ENCODE data around the gene PCYT2. TPM values are rescaled to one million over a fixed set of nuclear protein-coding genes. Genes with fewer than 3 reads are reported as not detected.
A peak's percentile ranks its signal among the peaks of the same experiment; 100 is the strongest.

PCYT2 gene
- total RNA-seq, 1 experiment from 2014 or later = 51.5 TPM

GRCh38 chr17:81885869-81886548, 25.2 kb downstream of the PCYT2 start:
- Histone ChIP-seq H3K79me2 (ENCODE audit: insufficient read depth, low read length) (peaks cover 94% of the 10 kb centered on the region), H3K27me3 (ENCODE audit: insufficient read depth, low read length) (no peaks in the 10 kb centered on the region), H3K9me3 (ENCODE audit: control insufficient read depth in 1 of 2, insufficient read depth in 1 of 2, low read depth in 1 of 2, low read length in 2 of 2) (no peaks in the 10 kb centered on the region), H2AFZ (ENCODE audit: low read depth, low read length, poor library complexity, severe bottlenecking) (no peak overlapping the region), H3K4me2 (ENCODE audit: low read length) (no peak overlapping the region), H4K20me1 (ENCODE audit: insufficient read depth) (peaks cover 7% of the 10 kb centered on the region; the same call in 1 of the 2 replicates), H3K9ac (ENCODE audit: low read length) (no peak overlapping the region), H3K36me3 (ENCODE audit: control insufficient read depth in 1 of 2, insufficient read depth in 2 of 2, low read length in 2 of 2) (peaks cover 44 to 88% of the 10 kb centered on the region in 2 experiments), H3K27ac (ENCODE audit: low read depth, low read length) (peak overlapping the region; percentile 19; the same call in 1 of the 2 replicates), H3K4me3 (replicated peaks in 1 of 2; ENCODE audit: low read depth in 1 of 2, low read length in 2 of 2) (no peak overlapping the region), H3K9me2 (ENCODE audit: insufficient read depth) (no peaks in the 10 kb centered on the region), H3K4me1 (ENCODE audit: control insufficient read depth in 1 of 2, insufficient read depth in 2 of 2, low read length in 2 of 2) (peaks cover 10 to 27% of the 10 kb centered on the region in 2 experiments)
- no TSS peak for BruUV-seq (replicated peaks)
- TF ChIP-seq ZFX (IDR thresholded peaks at IDR 0.05) (no peak), POLR2AphosphoS5 (IDR thresholded peaks at IDR 0.05; ENCODE audit: low read depth, low read length) (no peak), CBX3 (IDR thresholded peaks at IDR 0.05; ENCODE audit: low read depth) (no peak), POLR2A (IDR thresholded peaks at IDR 0.05; ENCODE audit: borderline replicate concordance, extremely low read depth, insufficient read depth, insufficient read length) (no peak), RAD21 (IDR thresholded peaks at IDR 0.05; ENCODE audit: low read depth) (no peak), YY1 (IDR thresholded peaks at IDR 0.05; ENCODE audit: extremely low read depth, insufficient replicate concordance, low read depth, low read length) (no peak), REST (IDR thresholded peaks at IDR 0.05; ENCODE audit: low read depth) (no peak), ELF1 (IDR thresholded peaks at IDR 0.05; ENCODE audit: borderline replicate concordance, low read depth) (no peak), MAX (IDR thresholded peaks at IDR 0.05) (no peak), SP1 (IDR thresholded peaks at IDR 0.05; ENCODE audit: low read depth) (no peak), SRF (IDR thresholded peaks at IDR 0.05; ENCODE audit: low read depth) (no peak), SIN3A (IDR thresholded peaks at IDR 0.05; ENCODE audit: low read depth) (no peak), JUND (IDR thresholded peaks at IDR 0.05) (no peak), ZBTB33 (IDR thresholded peaks at IDR 0.05; ENCODE audit: extremely low read depth, insufficient replicate concordance, low read length) (no peak)
- peak; percentile 28 for ATAC-seq
- ChIA-PET CTCF (no interaction called here), POLR2A (no interaction called here), RAD21 (ENCODE audit: low non-redundant PET in 1 of 2, low total read pairs in 2 of 2, uncharacterized antibody in 2 of 2, unreplicated experiment in 2 of 2) (no interaction called here)
- DNase-seq (ENCODE audit: low read depth, low spot score) = no peak
- intact Hi-C loops (cut with micrococcal nuclease) = no loop called here
